Upper lobe of left lung (tissue), 4 donors: ENCODE results near the gene ZNF10.

ENCODE experiments used
- CTCF ChIP-seq, 6 experiments: fragments of 450-650 bp in 4 of 6; fragments of 200-600 bp in 2 of 6; sonication (generic) in 2 of 6; IDR thresholded peaks; one replicate each; pipeline ENCODE4 v1.5.1; 2016 to 2019; ENCODE audit warnings: antibody characterized with exemption in 6 of 6
- POLR2A ChIP-seq, 4 donors: fragments of 450-650 bp; IDR thresholded peaks; one replicate each; pipeline ENCODE4 v1.5.1; 2016 to 2017; ENCODE audit warnings: antibody characterized with exemption in 4 of 4, mild to moderate bottlenecking in 2 of 4

- TF ChIP-seq CTCF (IDR thresholded peaks at IDR 0.05) (no peak), POLR2A (IDR thresholded peaks at IDR 0.05) (no peak)
These were observed 924 bp upstream of the ZNF10 start for GRCh38 chr12:133129368-133130037.
